Erythroblast (primary cell): ENCODE data around the gene SRBD1.

Experiments used
- DNase-seq, 2 experiments: peaks; one replicate each; lab custom pipeline; 2025; lab: John Stamatoyannopoulos, UW
- GATA1 ChIP-seq: IDR thresholded peaks from 2 replicates; pipeline ENCODE4 v1.6.1; 2011; ENCODE audit warnings: low read depth, mild to moderate bottlenecking, control low read depth, low read length, moderate library complexity
- POLR2A ChIP-seq: IDR thresholded peaks from 2 replicates; pipeline ENCODE4 v1.6.1; 2011; ENCODE audit warnings: mild to moderate bottlenecking, low read length

Gene SRBD1, protein sequence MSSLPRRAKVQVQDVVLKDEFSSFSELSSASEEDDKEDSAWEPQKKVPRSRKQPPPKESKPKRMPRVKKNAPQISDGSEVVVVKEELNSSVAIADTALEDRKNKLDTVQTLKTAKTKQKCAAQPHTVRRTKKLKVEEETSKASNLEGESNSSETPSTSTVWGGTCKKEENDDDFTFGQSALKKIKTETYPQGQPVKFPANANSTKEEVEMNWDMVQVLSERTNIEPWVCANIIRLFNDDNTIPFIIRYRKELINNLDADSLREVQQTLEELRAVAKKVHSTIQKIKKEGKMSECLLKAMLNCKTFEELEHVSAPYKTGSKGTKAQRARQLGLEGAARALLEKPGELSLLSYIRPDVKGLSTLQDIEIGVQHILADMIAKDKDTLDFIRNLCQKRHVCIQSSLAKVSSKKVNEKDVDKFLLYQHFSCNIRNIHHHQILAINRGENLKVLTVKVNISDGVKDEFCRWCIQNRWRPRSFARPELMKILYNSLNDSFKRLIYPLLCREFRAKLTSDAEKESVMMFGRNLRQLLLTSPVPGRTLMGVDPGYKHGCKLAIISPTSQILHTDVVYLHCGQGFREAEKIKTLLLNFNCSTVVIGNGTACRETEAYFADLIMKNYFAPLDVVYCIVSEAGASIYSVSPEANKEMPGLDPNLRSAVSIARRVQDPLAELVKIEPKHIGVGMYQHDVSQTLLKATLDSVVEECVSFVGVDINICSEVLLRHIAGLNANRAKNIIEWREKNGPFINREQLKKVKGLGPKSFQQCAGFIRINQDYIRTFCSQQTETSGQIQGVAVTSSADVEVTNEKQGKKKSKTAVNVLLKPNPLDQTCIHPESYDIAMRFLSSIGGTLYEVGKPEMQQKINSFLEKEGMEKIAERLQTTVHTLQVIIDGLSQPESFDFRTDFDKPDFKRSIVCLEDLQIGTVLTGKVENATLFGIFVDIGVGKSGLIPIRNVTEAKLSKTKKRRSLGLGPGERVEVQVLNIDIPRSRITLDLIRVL

DNA sequence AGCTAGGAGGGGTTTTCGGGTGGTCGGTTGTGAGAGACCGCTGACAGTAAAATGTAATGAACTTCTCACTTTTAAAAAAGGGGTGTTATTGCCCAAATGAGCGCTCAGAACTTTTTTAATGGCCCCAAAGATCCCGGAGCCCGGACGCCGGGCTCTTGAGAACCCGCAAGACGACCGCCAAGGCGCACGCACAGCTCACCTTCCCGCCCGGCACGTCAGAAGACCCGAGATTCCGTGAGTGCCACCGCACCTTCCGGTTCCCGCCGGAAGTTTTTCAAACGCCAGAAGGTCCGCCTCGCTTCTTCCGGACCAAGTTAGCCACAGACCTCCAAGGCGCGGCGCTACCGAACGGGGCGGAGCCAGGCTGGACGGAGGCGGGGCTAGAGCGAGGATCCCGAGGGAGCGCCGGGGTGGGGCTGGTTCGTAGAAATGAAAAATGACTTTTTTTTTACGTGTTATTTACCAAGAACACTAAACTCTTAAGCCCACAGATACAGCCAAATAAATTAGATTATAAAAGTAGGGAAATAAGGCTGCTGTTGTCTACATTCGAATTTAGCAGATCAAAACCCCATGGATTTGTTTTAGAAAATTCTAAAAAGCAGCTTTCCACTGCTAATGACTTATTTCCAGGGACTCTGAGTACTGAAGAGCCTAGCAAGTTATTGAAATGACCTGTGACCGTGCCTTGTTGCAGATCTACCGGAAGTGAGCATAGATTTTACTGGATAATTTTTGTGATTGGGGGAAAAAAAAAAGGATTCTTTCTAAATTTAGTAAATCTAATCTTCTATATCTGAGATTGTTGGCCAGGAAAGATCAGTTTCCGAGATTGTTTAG, at the start of gene SRBD1:
TSS of gene SRBD1 (minus strand) at position 248 of the 840 bp plus-strand sequence. CDS start 5,826 bp downstream, outside the sequence.
- DNase-seq, result peak; percentile 93 to 94
- no peak for TF ChIP-seq GATA1
- TF ChIP-seq POLR2A, result peak; percentile 82

- no peak for TF ChIP-seq POLR2A
- no peak for TF ChIP-seq GATA1
These were observed 43.2 kb upstream of the SRBD1 start for GRCh38 chr2:45654250-45654649.

GRCh38 chr2:45653122-45653913, 42.3 kb upstream of the SRBD1 start:
- no peak for TF ChIP-seq POLR2A
- DNase-seq, result no peak

More at GRCh38 chr2:45654250-45654649, 43.2 kb upstream of the SRBD1 start:
- DNase-seq, result no peak

- DNase-seq, result no peak
- no peak for TF ChIP-seq POLR2A
- TF ChIP-seq GATA1, result no peak
These were observed 41.3 kb upstream of the SRBD1 start for GRCh38 chr2:45652090-45653031.

- TF ChIP-seq POLR2A, result no peak
- TF ChIP-seq GATA1, result no peak
- DNase-seq, result peak in 1 of 2 experiments; percentile 21
These were observed 40.5 kb upstream of the SRBD1 start, which contains the start of gene PRKCE for GRCh38 chr2:45651415-45652089. TSS of gene PRKCE (plus strand) at chr2:45651675.

DNA sequence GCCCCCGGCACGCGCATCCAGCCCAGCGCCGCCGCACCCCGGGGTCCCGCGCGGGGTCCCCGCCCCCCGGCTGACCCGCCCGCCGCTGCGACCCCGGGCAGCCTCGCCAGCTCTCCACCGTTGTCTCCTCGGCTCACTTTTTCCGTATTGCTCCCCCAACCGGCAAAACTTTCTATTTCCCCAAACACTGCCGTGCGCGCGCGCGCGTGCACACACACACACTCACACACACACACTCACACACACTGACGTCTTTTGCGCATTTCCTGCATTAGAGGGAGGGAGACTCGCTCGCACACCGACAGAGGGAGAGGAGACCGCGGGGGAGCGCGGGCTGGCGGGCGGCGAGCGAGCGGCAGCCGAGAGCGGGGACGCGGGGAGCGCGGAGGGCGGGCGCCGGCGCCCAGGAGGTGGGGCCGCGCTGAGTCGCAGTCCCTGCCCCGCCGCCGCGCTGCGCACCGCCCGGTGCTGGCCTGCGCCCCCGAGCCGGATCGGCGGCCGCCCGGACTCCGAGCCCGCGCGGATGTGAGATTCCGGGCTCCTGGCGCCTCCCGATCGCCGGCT, 39.9 kb upstream of the SRBD1 start:
- DNase-seq, result peak; percentile 87
- TF ChIP-seq GATA1 (no peak), POLR2A (peak; percentile 57)

DNA sequence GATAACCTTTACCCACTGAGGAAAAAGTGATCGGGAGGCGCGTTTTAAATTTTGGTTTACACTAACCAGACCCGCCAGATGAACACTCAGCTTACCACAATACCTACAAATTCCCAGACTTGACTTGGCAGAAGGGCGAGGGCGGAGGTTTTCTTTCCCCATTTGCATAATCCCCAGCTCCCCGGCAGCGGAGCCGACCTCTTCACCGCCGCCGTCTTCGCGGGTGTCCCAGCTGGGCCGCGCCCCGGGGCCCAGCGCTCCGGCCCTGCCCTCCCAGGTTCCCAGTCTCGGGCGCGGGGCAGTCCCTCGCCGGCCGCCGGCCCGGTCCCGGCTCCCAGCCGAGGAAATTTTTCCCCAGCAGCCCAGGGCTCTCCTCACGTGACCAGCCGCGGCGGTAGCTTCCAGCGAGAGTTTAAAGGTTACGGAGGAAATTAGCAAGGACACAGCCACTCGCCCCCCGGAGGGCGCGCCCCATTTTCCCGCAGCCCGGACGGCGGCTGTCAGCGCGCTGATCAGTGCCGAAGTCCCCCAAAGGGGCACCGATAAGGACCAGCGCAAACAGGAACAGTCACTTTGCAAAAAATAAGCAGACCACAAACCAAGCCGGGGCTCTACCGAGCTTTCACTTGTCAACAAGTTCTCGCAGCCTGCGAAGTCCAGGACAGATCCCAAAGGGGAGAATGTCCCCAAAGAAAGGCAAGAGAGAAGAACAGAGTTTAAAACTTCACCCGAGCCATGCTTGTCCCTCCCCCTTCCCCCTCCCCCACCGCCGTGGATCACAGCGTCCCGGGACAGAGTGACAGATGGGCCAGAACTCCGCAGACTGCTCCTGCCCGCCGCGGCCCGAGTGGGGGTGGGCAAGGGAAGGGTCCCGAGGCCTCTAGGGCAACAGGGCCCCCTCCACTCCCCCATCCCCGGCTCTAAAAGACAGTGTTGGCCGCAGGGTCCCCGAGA, 39.1 kb upstream of the SRBD1 start:
- peak; percentile 37 to 55 for DNase-seq
- TF ChIP-seq POLR2A, result peak; percentile 15
- no peak for TF ChIP-seq GATA1

DNA sequence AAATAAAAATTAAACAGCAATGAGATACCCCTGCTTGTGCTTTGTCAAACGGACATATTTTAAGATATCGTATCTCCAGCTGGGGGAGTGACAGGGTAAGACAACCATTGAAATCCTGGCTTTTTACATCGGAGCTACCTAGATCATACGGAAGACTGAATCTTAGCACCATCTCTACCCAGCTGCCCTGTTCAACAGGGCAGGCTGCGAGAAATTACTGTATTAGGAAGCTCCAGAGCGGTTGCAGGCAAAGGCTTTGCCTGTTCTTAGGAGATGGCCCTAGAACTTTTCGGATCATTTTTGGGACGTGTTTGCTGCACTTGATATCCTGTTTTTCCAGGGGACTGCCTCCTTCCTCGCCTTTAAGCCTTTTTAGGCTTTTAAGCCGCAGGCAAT, 38.4 kb upstream of the SRBD1 start:
- no peak for DNase-seq

GRCh38 chr2:45648636-45649035, 37.6 kb upstream of the SRBD1 start:
- TF ChIP-seq POLR2A, result no peak
- TF ChIP-seq GATA1, result no peak
- no peak for DNase-seq

More for the DNA sequence above, 38.4 kb upstream of the SRBD1 start:
- TF ChIP-seq GATA1, result no peak
- no peak for TF ChIP-seq POLR2A

DNA sequence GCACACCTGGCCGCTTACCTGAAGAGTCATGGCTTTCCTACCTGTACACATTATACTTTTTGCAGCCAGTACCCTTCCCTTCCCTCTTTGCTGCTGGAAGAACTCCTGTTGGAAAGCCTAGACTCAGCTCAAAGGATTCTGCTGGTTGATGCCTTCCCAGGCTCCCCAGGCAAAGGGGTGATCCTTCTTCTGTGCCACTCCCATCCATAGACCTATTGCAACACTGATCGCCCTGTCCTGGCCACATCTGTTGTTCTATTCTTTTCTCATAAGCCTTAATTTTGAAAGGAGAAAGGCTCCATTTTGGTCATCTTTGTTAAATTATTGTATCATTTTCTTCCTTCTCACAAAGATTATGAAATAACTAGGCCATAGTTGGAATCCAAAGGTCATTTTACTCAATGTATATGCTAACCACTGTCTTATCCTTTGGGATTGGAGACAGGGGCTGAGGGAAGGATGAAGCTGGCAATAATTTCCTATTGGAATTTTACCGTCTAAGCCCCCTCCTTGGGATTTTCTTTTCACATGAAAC, 37.0 kb upstream of the SRBD1 start:
- no peak for DNase-seq
- TF ChIP-seq GATA1 (no peak), POLR2A (no peak)
